GM12873 (cell line): ENCODE measurements around the gene ERO1B.

ENCODE experiments used
- CTCF ChIP-seq: IDR thresholded peaks from 2 replicates; pipeline ENCODE4 v1.5.1; 2012; ENCODE audit warnings: low read depth, mild to moderate bottlenecking, moderate library complexity, low read length, control low read depth; ENCODE audit not compliant: insufficient read depth; ENCODE audit errors: missing control alignments

ERO1B gene

GRCh38 chr1:236181059-236181458, 100.7 kb downstream of the ERO1B start:
- TF ChIP-seq CTCF, result no peak

GRCh38 chr1:236179634-236180033, 102.1 kb downstream of the ERO1B start:
- TF ChIP-seq CTCF, result no peak

GRCh38 chr1:236176337-236177336, 105.1 kb downstream of the ERO1B start:
- TF ChIP-seq CTCF, result no peak

GRCh38 chr1:236175642-236176336, 106.0 kb downstream of the ERO1B start:
- no peak for TF ChIP-seq CTCF

- no peak for TF ChIP-seq CTCF
These were observed 108.5 kb downstream of the ERO1B start for GRCh38 chr1:236173174-236173767.

GRCh38 chr1:236172041-236172579, 109.6 kb downstream of the ERO1B start:
- no peak for TF ChIP-seq CTCF

- peak; percentile 31 for TF ChIP-seq CTCF
These were observed 112.9 kb downstream of the ERO1B start for GRCh38 chr1:236168716-236169429.
